NAMALWA (cell line): Measurements from ENCODE around the gene GLIS1.

ENCODE experiments used
- DNase-seq: peaks from one replicate; pipeline ENCODE4 v3.0.0-alpha.2; 2015; ENCODE audit warnings: low spot score

The GLIS1 gene

GRCh38 chr1:53485478-53486394 is 253.2 kb downstream of the GLIS1 start:
- peak; percentile 76 for DNase-seq

- DNase-seq: no peak
These were observed 254.1 kb downstream of the GLIS1 start for GRCh38 chr1:53484705-53485477.

GRCh38 chr1:53483656-53484055 is 255.3 kb downstream of the GLIS1 start:
- DNase-seq: no peak

- DNase-seq: no peak
These were observed 255.8 kb downstream of the GLIS1 start for GRCh38 chr1:53483170-53483569.

GRCh38 chr1:53482441-53483153 is 256.4 kb downstream of the GLIS1 start:
- no peak for DNase-seq

GRCh38 chr1:53481456-53481855 is 257.5 kb downstream of the GLIS1 start:
- no peak for DNase-seq

- no peak for DNase-seq
These were observed 258.3 kb downstream of the GLIS1 start for GRCh38 chr1:53480678-53481077.

GRCh38 chr1:53478502-53478818 is 260.5 kb downstream of the GLIS1 start:
- DNase-seq: no peak

- DNase-seq: no peak
These were observed 261.1 kb downstream of the GLIS1 start for GRCh38 chr1:53477651-53478501.

- DNase-seq: no peak
These were observed 262.4 kb downstream of the GLIS1 start for GRCh38 chr1:53476579-53476978.

GRCh38 chr1:53475664-53476063 is 263.3 kb downstream of the GLIS1 start:
- DNase-seq: no peak

GRCh38 chr1:53473463-53473862 is 265.5 kb downstream of the GLIS1 start:
- DNase-seq: peak; percentile 39

- DNase-seq: no peak
These were observed 268.0 kb downstream of the GLIS1 start for GRCh38 chr1:53471000-53471399.

GRCh38 chr1:53470584-53470983 is 268.4 kb downstream of the GLIS1 start:
- no peak for DNase-seq

- no peak for DNase-seq
These were observed 268.8 kb downstream of the GLIS1 start for GRCh38 chr1:53470155-53470554.

- DNase-seq: no peak
These were observed 269.6 kb downstream of the GLIS1 start for GRCh38 chr1:53469373-53469772.

GRCh38 chr1:53468374-53468773 is 270.6 kb downstream of the GLIS1 start:
- no peak for DNase-seq

- DNase-seq: no peak
These were observed 271.6 kb downstream of the GLIS1 start for GRCh38 chr1:53467391-53467790.

GRCh38 chr1:53465023-53465957 is 273.7 kb downstream of the GLIS1 start:
- no peak for DNase-seq
